IPS-18a (cell line): ENCODE results near the gene STAP1.
"Not testable (repeated sequence)": the region's sequence is repeated elsewhere in the genome, so short reads cannot be mapped to it uniquely, and the experiment has no call there.

Source experiments
- H3K27ac ChIP-seq: one replicate; pipeline ENCODE4 v1.5.1; 2013; ENCODE audit warnings: low read length
- H3K27me3 ChIP-seq: one replicate; pipeline ENCODE4 v1.6.1; 2013; ENCODE audit warnings: mild to moderate bottlenecking, low read length; ENCODE audit not compliant: control insufficient read depth, insufficient read depth
- H3K36me3 ChIP-seq: one replicate; pipeline ENCODE4 v1.6.1; 2013; ENCODE audit warnings: low read depth, low read length; ENCODE audit not compliant: control insufficient read depth
- H3K4me1 ChIP-seq: one replicate; pipeline ENCODE4 v1.6.1; 2013; ENCODE audit warnings: low read depth, low read length; ENCODE audit not compliant: control insufficient read depth
- H3K4me3 ChIP-seq: one replicate; pipeline ENCODE4 v1.5.1; 2013; ENCODE audit warnings: low read length
- H3K9ac ChIP-seq: one replicate; pipeline ENCODE4 v1.6.1; 2013; ENCODE audit warnings: mild to moderate bottlenecking, low read length, moderate library complexity
- H3K9me3 ChIP-seq: one replicate; pipeline ENCODE4 v1.6.1; 2013; ENCODE audit warnings: low read depth, low read length; ENCODE audit not compliant: control insufficient read depth

The STAP1 gene

DNA sequence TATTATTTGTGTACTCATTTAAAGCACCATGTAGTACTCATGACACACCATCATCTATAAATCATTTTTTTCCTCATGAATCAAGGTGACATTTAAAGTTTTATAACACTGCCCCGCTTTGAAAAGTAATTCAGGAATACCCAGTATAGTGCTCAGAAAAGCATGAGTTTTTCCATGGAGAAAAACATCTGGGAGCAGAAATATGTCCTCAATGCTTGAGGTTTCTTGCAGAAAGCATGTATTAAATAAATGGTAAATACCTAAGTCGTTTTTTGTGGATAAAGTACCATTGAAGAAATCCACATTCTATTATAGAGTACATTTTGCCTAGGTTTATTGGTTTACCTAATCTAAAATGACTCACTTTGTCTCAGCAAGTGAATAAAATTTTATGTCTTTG, 76.2 kb downstream of the STAP1 start:
- H3K9me3 ChIP-seq: no peaks in the 10 kb centered on the region
- H3K4me3 ChIP-seq: no peak overlapping the region
- no peak overlapping the region for H3K27ac ChIP-seq
- H3K36me3 ChIP-seq: peaks cover 61% of the 10 kb centered on the region
- H3K27me3 ChIP-seq: no peaks in the 10 kb centered on the region
- H3K4me1 ChIP-seq: no peaks in the 10 kb centered on the region
- no peak overlapping the region for H3K9ac ChIP-seq

DNA sequence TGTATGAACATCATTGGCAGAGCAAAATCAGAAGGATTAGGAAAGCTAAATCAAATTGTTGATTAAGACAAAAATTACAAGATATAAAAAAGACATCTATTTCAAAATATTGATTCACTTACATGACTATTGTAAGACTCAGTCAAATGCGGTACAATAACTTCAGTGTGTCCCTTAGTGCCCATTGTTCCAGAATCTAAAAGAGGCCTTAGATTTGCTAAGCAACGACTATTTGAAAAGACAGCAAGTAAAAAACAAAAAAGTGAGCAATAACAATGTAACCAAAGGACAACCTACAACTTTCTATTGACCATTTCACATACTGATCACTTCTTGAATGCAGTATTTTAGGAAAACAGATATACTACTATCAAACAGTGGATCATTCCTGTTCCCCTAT, 76.8 kb downstream of the STAP1 start:
- H3K36me3 ChIP-seq: peaks cover 59% of the 10 kb centered on the region
- H3K9me3 ChIP-seq: no peaks in the 10 kb centered on the region

DNA sequence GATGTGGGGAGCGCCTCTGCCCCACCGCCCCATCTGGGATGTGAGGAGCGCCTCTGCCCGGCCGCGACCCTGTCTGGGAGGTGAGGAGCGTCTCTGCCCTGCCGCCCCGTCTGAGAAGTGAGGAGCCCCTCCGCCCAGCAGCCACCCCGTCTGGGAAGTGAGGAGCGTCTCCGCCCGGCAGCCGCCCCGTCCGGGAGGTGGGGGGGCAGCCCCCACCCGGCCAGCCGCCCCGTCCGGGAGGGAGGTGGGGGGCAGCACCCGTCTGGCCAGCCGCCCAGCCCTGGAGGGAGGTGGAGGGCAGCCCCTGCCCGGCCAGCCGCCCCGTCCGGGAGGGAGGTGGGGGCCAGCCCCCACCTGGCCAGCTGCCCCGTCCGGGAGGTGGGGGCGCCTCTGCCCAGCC, 78.5 kb downstream of the STAP1 start:
- not testable (repeated sequence) for H3K9ac ChIP-seq, H3K27me3 ChIP-seq, H3K4me1 ChIP-seq, H3K27ac ChIP-seq, H3K9me3 ChIP-seq, H3K4me3 ChIP-seq
- peaks cover 51% of the 10 kb centered on the region for H3K36me3 ChIP-seq

More for the DNA sequence above, 76.8 kb downstream of the STAP1 start:
- Histone ChIP-seq H3K4me1 (no peaks in the 10 kb centered on the region), H3K27ac (no peak overlapping the region), H3K27me3 (no peaks in the 10 kb centered on the region), H3K4me3 (no peak overlapping the region), H3K9ac (no peak overlapping the region)

DNA sequence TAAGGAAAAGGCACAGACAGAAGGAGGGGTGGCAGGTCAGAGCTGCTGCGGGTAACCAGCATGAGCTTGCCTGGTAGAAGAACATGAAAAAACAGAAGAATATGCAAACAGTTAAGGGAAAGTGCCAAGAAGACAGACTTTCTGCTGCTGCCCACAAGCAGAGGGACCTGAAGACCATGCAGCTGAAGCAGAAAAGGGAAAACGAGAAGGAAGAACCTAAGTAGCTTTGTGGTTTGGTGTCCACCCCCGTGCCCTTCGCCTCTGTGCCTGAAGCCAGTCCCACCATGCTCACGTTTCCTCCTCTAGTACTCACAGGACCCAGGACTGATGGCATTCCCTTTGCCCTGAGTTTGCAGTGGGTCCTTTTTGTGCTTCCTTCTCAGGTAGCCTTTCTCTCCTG, 79.6 kb downstream of the STAP1 start:
- Histone ChIP-seq H3K27me3 (no peaks in the 10 kb centered on the region), H3K27ac (no peak overlapping the region), H3K4me1 (no peaks in the 10 kb centered on the region), H3K4me3 (no peak overlapping the region), H3K9me3 (no peaks in the 10 kb centered on the region), H3K36me3 (peaks cover 39% of the 10 kb centered on the region), H3K9ac (no peak overlapping the region)

DNA sequence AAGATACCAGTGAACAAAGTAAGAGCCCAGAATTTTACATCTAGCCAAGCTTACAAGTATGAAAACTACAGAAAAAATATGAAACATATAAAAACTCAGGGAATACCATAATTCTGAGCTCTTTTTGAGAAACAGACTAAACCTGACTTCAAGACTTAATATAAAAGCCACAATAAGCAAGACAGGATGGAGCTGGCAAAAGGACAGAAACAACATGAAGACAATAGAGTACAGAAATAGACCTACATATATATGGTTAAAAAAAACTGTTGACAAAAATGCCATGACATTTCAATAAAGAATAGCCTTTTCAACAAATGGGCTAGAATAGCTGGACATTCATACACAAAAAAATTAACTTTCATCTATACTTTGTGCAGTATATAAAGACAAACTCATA, 93.0 kb downstream of the STAP1 start:
- Histone ChIP-seq H3K27ac (no peak overlapping the region), H3K4me3 (no peak overlapping the region), H3K4me1 (no peaks in the 10 kb centered on the region), H3K36me3 (no peaks in the 10 kb centered on the region), H3K27me3 (no peaks in the 10 kb centered on the region), H3K9ac (no peak overlapping the region), H3K9me3 (no peaks in the 10 kb centered on the region)
